ENCODE measurements around the gene PBX1. TPM values are rescaled to one million over a fixed set of nuclear protein-coding genes. Genes with fewer than 3 reads are reported as not detected.

PBX1 gene
- total RNA-seq, 1 donor from 2014 or later = 9.5 TPM

- ATAC-seq = peak; percentile 58
- no peak for DNase-seq (ENCODE audit: low spot score)
Measured at GRCh38 chr1:164611754-164612642, 53.0 kb downstream of the PBX1 start.

- peak; percentile 69 for ATAC-seq
- DNase-seq (ENCODE audit: low spot score) = no peak
Measured at GRCh38 chr1:164613176-164613575, 54.2 kb downstream of the PBX1 start.

GRCh38 chr1:164614316-164614715, 55.3 kb downstream of the PBX1 start:
- ATAC-seq (no peak), DNase-seq (ENCODE audit: low spot score) (no peak)

GRCh38 chr1:164617377-164618201, 58.6 kb downstream of the PBX1 start:
- ATAC-seq = peak; percentile 68
- DNase-seq (ENCODE audit: low spot score) = no peak

- no peak for DNase-seq (ENCODE audit: low spot score)
- no peak for ATAC-seq
Measured at GRCh38 chr1:164618202-164618564, 59.2 kb downstream of the PBX1 start.

GRCh38 chr1:164619006-164619784, 60.2 kb downstream of the PBX1 start:
- ATAC-seq = no peak

GRCh38 chr1:164622068-164622845, 63.3 kb downstream of the PBX1 start:
- ATAC-seq (peak; percentile 47), DNase-seq (ENCODE audit: low spot score) (no peak)

More at GRCh38 chr1:164619006-164619784, 60.2 kb downstream of the PBX1 start:
- DNase-seq (ENCODE audit: low spot score) = no peak

- DNase-seq (ENCODE audit: low spot score) = no peak
- no peak for ATAC-seq
Measured at GRCh38 chr1:164623805-164624204, 64.8 kb downstream of the PBX1 start.

- DNase-seq (ENCODE audit: low spot score) = no peak
- no peak for ATAC-seq
Measured at GRCh38 chr1:164624400-164624799, 65.4 kb downstream of the PBX1 start.

GRCh38 chr1:164625004-164625617, 66.1 kb downstream of the PBX1 start:
- ATAC-seq = no peak
- DNase-seq (ENCODE audit: low spot score) = no peak

- no peak for DNase-seq (ENCODE audit: low spot score)
- no peak for ATAC-seq
Measured at GRCh38 chr1:164628772-164629171, 69.8 kb downstream of the PBX1 start.

- ATAC-seq (no peak), DNase-seq (ENCODE audit: low spot score) (no peak)
Measured at GRCh38 chr1:164629971-164630370, 71.0 kb downstream of the PBX1 start.

- DNase-seq (ENCODE audit: low spot score) (no peak), ATAC-seq (peak; percentile 14)
Measured at GRCh38 chr1:164630626-164631396, 71.8 kb downstream of the PBX1 start.

GRCh38 chr1:164631751-164632150, 72.8 kb downstream of the PBX1 start:
- DNase-seq (ENCODE audit: low spot score) (no peak), ATAC-seq (no peak)

GRCh38 chr1:164633997-164634396, 75.0 kb downstream of the PBX1 start:
- ATAC-seq (no peak), DNase-seq (ENCODE audit: low spot score) (no peak)

- DNase-seq (ENCODE audit: low spot score) = no peak
- ATAC-seq = no peak
Measured at GRCh38 chr1:164635059-164635802, 76.2 kb downstream of the PBX1 start.

GRCh38 chr1:164635803-164636731, 77.1 kb downstream of the PBX1 start:
- peak; percentile 81 for ATAC-seq

More at GRCh38 chr1:164635803-164636731, 77.1 kb downstream of the PBX1 start:
- peak; percentile 53 for DNase-seq (ENCODE audit: low spot score)

All from left lobe of liver (tissue), 2 donors.